Calu3 (cell line): ENCODE results near the gene ZNF311. TPM values are rescaled to one million over a fixed set of nuclear protein-coding genes. Genes with fewer than 3 reads are reported as not detected.
A peak's percentile ranks its signal among the peaks of the same experiment; 100 is the strongest.

ENCODE experiments used
- BruUV-seq: library from RNA; stranded (reverse); fragments of 400-500 nt; replicated peaks from 2 replicates; lab custom pipeline; 2021; lab: Mats Ljungman, UMichigan
- CTCF ChIA-PET: fragments of 300-600 bp; sonication (Branson Sonifier 250); formaldehyde crosslinking; loops from one replicate; lab custom pipeline; 2022; ENCODE audit warnings: antibody characterized with exemption; lab: Charles Lee
- DNase-seq: peaks from one replicate; pipeline ENCODE4 v3.0.0; 2022
- H3K27ac Mint-ChIP-seq: one replicate; pipeline ENCODE4 v1.8.0; 2022; ENCODE audit warnings: mixed read lengths; ENCODE audit not compliant: unreplicated experiment
- H3K27me3 Mint-ChIP-seq: one replicate; pipeline ENCODE4 v1.8.0; 2022; ENCODE audit warnings: mixed read lengths; ENCODE audit not compliant: unreplicated experiment
- H3K36me3 Mint-ChIP-seq: one replicate; pipeline ENCODE4 v1.8.0; 2022; ENCODE audit warnings: mild to moderate bottlenecking, moderate library complexity, mixed read lengths; ENCODE audit not compliant: insufficient read depth, unreplicated experiment
- H3K4me1 Mint-ChIP-seq: one replicate; pipeline ENCODE4 v1.8.0; 2022; ENCODE audit warnings: mild to moderate bottlenecking, low read depth, mixed read lengths; ENCODE audit not compliant: unreplicated experiment
- H3K4me3 Mint-ChIP-seq: one replicate; pipeline ENCODE4 v1.8.0; 2022; ENCODE audit warnings: mild to moderate bottlenecking, low read depth, moderate library complexity, mixed read lengths; ENCODE audit not compliant: unreplicated experiment
- H3K9me3 Mint-ChIP-seq: one replicate; pipeline ENCODE4 v1.8.0; 2022; ENCODE audit warnings: low read depth, mixed read lengths; ENCODE audit not compliant: unreplicated experiment
- CTCF ChIP-seq: fragments of 200-600 bp; IDR thresholded peaks from one replicate; pipeline ENCODE4 v1.8.0; 2022; ENCODE audit warnings: antibody characterized with exemption; ENCODE audit not compliant: unreplicated experiment
- intact Hi-C: fragments of 100-400 bp; cut with micrococcal nuclease; formaldehyde crosslinking; loops from one replicate; pipeline ENCODE4 v1.10.0; 2022; ENCODE audit not compliant: unreplicated experiment
- total RNA-seq: library from RNA; stranded (reverse); gene quantifications from 2 replicates; pipeline ENCODE4 v1.2.3, GENCODE V29; 2022

ZNF311 gene
- total RNA-seq, 1 experiment from 2014 or later: 1.4 TPM

GRCh38 chr6:29017428-29017802 is 12.3 kb upstream of the ZNF311 start:
- no peak for TF ChIP-seq CTCF
- H3K4me1 Mint-ChIP-seq: peaks cover 8% of the 10 kb centered on the region
- BruUV-seq: no TSS peak
- peaks cover 10% of the 10 kb centered on the region for H3K27me3 Mint-ChIP-seq
- no peaks in the 10 kb centered on the region for H3K9me3 Mint-ChIP-seq
- H3K4me3 Mint-ChIP-seq: peak overlapping the region; percentile 90
- H3K27ac Mint-ChIP-seq: peak overlapping the region; percentile 62
- CTCF ChIA-PET: no interaction called here
- DNase-seq: no peak
- H3K36me3 Mint-ChIP-seq: peaks cover 18% of the 10 kb centered on the region
- intact Hi-C loops: loop anchor here (2.0 kb wide), 2 partner anchors 65 to 95 kb away; partner anchors contain the start of gene TRIM27

GRCh38 chr6:29016559-29017427 is 11.7 kb upstream of the ZNF311 start:
- TF ChIP-seq CTCF: peak; percentile 92
- Mint-ChIP-seq H3K27me3 (peaks cover 4% of the 10 kb centered on the region), H3K9me3 (no peaks in the 10 kb centered on the region), H3K36me3 (peaks cover 18% of the 10 kb centered on the region), H3K4me3 (peak overlapping the region; percentile 90), H3K4me1 (peaks cover 8% of the 10 kb centered on the region), H3K27ac (peak overlapping the region; percentile 62)
- intact Hi-C loops: loop anchor here (1.0 to 2.0 kb wide), 6 partner anchors 31 to 330 kb away; partner anchors contain the start of gene TRIM27
- peak; percentile 88 for DNase-seq
- BruUV-seq: no TSS peak
- CTCF ChIA-PET: interaction anchor here (0.6 to 3.0 kb wide), 17 partner anchors 32 to 495 kb away, joined by 3 to 58 read pairs (median 4); partner anchors contain the start of gene TRIM27

DNA sequence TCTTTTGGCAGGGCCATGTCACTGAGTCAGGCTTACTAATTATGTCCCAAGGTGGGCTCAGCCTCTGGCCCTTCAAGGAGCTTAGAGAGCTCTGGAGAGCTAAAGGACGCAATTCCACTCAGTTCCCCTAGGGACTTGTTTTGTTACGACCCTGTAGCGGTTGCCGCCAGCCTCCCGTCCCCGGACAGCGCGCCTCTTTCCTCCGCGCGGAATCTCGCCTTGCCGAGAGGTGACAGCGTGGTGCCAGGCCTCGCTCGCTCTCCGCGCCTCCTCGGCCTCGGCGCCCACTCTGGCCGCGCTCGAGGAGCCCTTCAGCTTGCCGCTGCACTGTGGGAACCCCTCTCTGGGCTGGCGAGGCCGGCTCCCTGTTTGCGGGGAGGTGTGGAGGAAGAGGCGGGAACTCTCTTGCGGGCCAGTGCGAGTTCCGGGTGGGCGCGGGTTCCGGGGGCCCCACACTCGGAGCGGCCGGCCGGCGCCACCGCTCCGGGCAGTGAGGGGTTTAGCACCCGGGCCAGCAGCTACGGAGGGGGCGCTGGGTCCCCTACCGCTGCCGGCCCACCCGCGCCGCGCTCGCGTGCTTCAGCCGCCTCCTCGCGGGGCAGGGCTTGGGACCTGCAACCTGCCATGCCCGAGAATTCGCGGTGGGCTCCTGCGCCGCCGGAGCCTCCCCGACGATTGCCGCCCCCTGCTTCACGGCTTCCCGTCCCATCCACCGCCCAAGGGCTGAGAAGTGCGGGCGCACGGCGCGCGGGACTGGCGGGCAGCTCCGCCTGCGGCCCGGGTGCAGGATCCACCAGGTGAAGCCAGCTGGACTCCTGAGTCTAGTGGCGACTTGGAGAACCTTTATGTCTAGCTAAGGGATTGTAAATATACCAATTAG is 9.9 kb upstream of the ZNF311 start:
- no peaks in the 10 kb centered on the region for H3K27me3 Mint-ChIP-seq
- H3K4me3 Mint-ChIP-seq: no peak overlapping the region
- no peak overlapping the region for H3K27ac Mint-ChIP-seq
- no peaks in the 10 kb centered on the region for H3K9me3 Mint-ChIP-seq
- peaks cover 22% of the 10 kb centered on the region for H3K36me3 Mint-ChIP-seq
- peaks cover 8% of the 10 kb centered on the region for H3K4me1 Mint-ChIP-seq
- CTCF ChIA-PET: interaction anchor here (1.0 to 3.0 kb wide), 3 partner anchors 93 to 219 kb away, joined by 3 to 58 read pairs (median 4); no protein-coding TSS in a partner anchor
- no peak for DNase-seq
- TF ChIP-seq CTCF: no peak
- intact Hi-C loops: no loop called here
- BruUV-seq: no TSS peak

DNA sequence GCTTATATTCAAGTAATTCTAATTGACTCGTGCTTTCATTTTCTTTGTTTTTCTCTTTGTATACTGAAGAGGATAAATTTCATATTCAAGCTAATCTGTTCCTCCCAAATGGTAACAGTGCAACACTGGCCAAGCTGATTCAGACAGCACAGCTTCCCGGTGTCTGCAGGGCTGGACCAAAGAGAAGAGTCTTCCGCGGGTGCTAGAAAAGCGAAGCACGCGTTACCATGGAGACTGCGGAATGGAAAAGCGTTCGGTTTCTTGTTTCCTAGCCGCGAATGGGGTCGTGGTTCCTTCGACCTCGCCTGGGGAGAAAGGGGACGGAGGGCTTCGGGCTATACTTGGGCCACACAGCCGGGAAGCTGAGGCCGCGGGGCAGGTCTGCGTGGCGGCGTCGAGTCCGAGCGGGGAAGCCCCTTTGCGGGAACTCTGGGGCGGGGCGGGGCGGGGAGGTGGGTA is 6.2 kb upstream of the ZNF311 start:
- peak; percentile 48 for DNase-seq
- no TSS peak for BruUV-seq
- intact Hi-C loops: no loop called here
- Mint-ChIP-seq H3K4me3 (peak overlapping the region; percentile 77), H3K4me1 (peaks cover 8% of the 10 kb centered on the region), H3K27me3 (no peaks in the 10 kb centered on the region), H3K9me3 (no peaks in the 10 kb centered on the region), H3K27ac (peak overlapping the region; percentile 48), H3K36me3 (peaks cover 13% of the 10 kb centered on the region)
- CTCF ChIA-PET: interaction anchor here (0.8 to 1.4 kb wide), 4 partner anchors 87 to 174 kb away, joined by 3 to 4 read pairs (median 4); partner anchors contain the start of gene TRIM27
- TF ChIP-seq CTCF: no peak
